ENCODE results near the gene FUT2. TPM values are rescaled to one million over a fixed set of nuclear protein-coding genes. Genes with fewer than 3 reads are reported as not detected.
A peak's percentile ranks its signal among the peaks of the same experiment; 100 is the strongest.

Gene FUT2
- total RNA-seq, 2 donors from 2014 or later: 74.3 to 147 TPM

DNA sequence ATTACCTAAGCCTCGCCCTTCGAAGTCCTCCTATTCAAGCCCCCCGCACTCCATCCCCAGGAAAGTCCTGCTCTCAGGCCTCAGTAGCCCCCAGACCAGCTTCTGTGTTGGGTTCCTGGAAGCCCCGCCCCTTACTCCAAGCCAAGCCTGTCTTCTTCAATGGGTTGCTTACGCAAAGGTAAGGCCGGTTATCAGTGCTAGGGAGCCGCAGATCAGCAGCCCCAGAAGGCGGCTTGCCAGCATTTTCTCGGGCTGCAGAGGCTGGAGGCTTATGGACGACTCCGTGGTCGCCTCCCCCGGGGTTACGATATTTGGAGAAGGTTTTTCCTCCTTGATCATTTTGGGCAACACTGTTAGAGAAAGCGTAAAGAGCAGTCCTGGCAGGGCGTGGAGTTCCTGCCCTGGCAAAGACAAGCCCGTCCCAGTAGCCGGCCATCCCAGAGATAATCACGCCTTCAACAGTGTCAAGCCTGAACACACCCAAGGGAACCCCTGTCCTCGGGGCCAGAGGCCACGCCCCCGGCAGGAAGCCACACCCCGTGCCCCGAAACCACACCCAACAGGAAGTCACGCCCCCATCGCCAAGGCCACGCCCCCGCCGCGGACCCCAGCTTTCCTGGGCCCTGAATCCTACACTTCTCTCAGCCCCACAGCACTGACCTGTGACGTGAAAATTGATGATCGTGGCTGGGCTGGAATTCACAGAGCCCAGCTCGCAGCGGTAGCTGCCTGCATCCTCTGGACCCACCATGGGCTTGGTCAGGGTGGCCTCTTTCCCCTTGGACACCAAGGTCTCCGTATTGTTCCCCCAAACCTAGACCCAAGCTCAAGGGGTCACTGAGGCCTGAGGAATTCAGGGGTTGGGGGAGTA lies 45.6 kb downstream of the FUT2 start:
- DNase-seq (peak; percentile 58 to 62), ATAC-seq (peak; percentile 53)
- intact Hi-C loops (cut with DNase I, micrococcal nuclease): no loop called here

DNA sequence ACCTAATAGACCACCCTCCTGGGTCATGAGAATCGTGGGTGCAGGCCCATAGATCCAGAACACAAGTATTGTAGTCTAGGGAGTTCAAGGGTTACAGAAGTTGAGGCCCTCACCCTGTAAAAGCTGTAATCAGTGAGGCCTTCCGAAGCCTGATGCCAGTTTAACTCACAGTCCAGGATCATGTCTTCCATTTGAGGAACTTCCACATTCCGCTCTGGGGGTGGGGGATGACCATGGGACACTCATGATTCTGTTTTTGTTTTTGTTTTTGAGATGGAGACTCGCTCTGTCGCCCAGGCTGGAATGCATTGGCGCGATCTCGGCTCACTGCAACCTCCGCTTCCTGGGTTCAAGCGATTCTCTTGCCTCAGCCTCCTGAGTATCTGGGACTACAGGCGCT lies 46.3 kb downstream of the FUT2 start:
- intact Hi-C loops (cut with DNase I, micrococcal nuclease): no loop called here
- ATAC-seq (no peak), DNase-seq (no peak)

DNA sequence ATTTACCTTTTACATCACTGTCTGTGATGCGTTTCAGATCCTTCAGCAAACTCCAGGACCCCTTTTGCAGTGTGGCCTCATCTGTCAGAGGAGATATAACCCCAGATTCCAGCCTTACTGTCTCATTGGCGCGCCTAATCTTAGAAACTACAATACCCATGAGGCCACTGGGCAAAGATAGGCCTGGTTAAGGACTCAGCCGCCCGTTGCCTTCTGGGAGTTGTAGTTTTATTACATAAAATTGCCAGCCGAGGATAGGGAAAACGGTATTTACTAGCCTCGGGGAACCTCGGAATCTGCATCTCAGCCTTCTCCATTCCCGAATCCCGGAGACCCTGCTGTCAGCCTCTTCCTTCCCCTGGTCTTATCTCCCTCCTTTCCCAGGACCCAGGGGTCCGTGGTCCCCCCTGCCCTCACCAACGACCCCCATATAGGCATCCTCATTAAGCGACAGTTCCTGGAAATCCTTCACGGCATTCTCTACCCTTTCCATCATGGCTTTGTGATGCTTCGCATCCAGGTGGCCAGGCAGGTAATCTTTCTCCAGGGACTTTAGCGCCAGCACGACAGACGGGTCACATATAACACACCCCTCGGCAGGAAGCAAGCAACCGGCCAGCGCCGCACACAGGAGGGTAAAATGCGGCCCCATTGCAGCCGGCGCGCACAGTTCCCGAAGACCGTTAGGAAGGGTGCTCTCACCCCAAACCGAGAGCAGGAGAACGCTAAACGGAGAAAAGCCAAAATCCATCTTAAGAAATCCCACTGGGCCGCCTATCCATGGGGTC lies 49.6 kb downstream of the FUT2 start:
- intact Hi-C loops (cut with DNase I, micrococcal nuclease): no loop called here

DNA sequence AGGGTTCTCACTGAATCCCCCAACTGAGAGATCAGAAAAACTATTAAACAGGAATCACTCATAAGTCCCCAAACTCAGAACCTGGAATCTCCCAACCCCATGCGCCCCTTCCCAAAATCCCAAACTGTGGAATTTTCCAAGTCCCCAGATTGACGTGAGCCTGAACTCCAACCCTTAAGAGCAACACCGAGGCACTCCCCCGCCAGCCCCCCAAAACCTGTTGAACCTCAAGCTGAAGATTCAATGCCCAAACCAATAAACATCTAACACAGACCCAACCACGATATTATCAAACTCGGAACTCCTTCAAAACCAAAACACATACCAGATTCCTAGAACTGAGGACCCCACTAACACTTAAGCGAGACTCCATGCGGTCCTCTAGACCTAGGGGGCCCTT lies 50.3 kb downstream of the FUT2 start:
- intact Hi-C loops (cut with DNase I, micrococcal nuclease): no loop called here
- DNase-seq (no peak), ATAC-seq (no peak)

More for the DNA sequence above, 49.6 kb downstream of the FUT2 start:
- DNase-seq (peak in 1 of 2 donors; percentile 56), ATAC-seq (peak; percentile 68)

DNA sequence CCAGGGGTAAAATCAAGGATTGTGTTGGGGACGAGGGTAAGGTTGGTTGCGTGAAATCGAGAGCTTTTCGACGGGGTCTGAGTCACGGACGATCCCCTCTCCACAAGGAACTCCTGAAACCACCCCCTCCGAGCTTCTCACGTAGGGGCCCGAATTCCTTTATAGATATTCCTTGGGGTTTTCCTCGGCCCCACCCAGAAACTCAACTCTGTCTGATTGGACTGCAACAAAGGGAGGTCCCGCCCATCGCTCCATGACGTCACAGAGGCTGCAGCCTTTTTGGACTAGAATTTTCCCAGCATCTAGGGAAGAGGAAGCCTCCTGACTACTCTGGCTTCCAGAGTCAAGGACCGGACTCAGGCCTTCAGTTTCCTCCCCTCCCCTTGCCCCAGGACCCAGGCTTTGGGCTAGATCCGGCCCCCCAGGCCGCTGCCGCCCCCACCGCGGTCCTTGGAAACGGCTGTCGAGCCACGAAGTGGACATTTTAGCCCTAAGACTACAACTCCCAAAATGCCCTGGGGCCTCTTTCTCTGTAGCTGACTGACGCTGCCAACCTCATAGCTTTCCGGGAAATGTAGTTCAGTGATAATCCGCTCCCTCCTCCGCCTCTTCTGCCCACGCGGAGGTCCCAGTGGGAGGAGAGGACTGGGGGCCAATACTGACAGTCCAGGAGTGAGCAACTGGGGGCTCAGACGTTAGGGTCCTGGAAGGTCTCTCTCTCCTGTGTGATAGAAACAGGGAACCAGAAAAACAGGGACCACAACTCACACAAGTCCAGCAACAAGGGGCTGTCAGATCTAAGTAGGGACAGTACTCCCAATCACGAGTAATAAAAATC lies 51.2 kb downstream of the FUT2 start, which contains the start of gene IZUMO1:
IZUMO1 (minus strand) TSS at position 172 of the 838 bp plus-strand sequence. CDS start 1,050 bp downstream, outside the sequence.
- DNase-seq (peak; percentile 59 to 65), ATAC-seq (peak; percentile 61)
- intact Hi-C loops (cut with DNase I, micrococcal nuclease): no loop called here

DNA sequence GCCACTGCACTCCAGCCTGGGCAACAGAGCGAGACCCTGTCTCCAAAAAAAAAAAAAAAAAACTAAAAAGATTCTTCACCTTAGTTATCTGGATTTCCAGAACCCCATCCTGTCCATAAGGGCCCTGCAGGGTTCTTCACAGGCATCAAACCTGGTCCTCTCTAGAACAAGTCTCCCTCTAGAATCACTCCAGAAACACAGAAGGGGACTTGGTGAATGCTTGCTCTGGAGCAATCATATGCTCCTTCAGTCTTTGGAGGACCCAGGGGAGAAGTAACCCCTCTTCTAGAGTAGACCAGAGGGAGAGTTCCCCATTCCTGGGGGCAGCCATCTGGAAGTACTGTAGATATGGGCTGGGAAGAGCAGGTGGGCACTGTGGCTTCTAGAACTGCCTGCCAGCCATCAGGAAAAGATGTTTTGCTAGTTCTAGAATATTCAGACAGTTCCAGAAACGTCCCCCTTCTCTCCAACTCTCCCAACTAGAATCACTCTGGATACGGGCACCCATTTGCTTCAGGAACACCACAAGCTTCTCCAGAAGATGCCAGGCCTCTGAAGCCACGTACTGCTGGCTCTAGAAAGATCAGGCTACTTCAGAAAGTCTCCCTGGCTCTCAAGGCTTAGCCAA lies 53.9 kb downstream of the FUT2 start:
- ATAC-seq: no peak
- intact Hi-C loops (cut with DNase I, micrococcal nuclease): no loop called here

DNA sequence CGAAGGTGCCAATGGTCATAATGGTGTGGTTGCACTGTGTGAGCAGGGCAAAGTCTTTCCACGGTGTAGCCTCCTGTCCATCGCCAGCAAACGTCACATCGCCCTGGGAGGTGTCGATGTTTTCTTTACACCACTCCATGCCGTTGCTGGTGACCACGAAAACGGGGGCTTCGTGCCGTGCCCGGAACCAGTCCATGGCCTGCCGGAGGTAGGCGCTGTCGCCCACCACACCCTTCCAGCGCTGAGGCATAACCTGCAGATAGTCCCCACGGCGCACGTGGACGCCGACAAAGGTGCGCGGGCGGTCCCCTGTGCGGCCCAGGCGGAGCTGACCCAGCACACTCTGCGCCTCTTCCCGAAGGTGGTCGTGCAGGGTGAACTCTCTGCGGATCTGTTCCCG lies 54.6 kb downstream of the FUT2 start:
- ATAC-seq (no peak), DNase-seq (no peak)
- intact Hi-C loops (cut with DNase I, micrococcal nuclease): no loop called here

More for the DNA sequence above, 53.9 kb downstream of the FUT2 start:
- DNase-seq: no peak

DNA sequence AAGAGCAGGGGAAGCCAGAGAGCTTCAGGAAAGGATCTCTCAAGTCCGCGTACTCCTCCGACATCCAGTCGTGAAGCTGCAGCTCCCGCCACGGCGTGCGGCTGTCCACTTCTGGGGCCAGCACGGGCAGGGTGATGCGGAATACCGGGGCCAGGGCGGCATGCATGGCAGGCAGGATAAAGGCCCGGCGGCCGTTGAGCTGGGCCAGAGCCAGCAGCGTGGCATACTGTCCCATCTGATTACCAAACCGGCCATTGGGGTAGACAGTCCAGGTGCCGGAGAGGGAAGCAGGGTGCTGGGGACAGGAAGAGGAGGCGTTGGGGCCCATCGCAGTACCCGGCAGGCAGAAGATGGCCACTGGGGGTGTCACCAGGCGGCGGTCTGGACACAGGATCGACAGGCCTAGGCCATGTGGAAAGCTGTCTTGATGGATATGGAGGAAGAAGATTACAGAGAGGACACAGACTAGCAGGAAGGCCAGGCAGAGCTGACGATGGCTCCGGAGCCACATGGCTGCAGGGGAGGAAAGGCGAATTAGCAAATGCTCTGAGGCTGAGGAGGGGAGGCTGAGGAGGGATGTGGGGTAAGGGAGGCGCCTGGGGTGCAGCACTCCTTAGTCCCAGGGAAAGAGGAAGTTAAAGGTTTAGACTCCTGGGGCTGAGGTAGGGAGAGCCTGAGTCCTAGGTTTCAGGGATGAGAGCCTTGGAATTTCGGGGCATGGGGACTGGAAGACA lies 55.2 kb downstream of the FUT2 start:
- ATAC-seq (no peak), DNase-seq (no peak)
- intact Hi-C loops (cut with DNase I, micrococcal nuclease): no loop called here

DNA sequence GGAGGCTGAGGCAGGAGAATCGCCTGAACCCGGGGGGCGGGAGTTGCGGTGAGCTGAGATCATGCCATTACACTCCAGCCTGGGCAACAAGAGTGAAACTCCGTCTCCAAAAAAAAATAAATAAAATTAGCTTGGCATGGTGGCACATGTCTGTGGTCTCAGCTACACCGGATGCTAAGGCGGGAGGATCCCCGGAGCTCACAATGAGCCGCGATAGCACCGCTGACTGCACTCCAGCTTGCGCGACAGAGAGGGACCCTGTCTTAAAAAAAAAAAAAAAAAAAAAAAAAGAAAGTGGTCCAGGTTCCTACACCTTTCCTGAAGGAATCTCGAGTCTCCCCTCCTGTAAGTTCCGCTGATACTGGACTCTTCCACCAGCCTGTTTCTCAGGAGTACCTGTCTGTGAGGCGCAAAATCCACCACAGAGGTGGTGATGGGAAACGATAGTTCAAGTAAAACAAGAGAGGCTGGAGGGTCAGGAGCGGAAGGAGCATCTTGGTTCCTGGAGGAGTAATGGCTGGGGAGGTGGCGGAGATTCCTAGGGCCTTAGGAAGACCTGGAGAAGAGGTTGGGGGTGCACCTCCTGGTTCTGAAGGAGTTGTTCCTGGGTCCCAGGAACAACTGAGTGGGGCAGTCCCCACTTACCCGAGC lies 56.2 kb downstream of the FUT2 start:
- DNase-seq (no peak), ATAC-seq (no peak)
- intact Hi-C loops (cut with DNase I, micrococcal nuclease): no loop called here

DNA sequence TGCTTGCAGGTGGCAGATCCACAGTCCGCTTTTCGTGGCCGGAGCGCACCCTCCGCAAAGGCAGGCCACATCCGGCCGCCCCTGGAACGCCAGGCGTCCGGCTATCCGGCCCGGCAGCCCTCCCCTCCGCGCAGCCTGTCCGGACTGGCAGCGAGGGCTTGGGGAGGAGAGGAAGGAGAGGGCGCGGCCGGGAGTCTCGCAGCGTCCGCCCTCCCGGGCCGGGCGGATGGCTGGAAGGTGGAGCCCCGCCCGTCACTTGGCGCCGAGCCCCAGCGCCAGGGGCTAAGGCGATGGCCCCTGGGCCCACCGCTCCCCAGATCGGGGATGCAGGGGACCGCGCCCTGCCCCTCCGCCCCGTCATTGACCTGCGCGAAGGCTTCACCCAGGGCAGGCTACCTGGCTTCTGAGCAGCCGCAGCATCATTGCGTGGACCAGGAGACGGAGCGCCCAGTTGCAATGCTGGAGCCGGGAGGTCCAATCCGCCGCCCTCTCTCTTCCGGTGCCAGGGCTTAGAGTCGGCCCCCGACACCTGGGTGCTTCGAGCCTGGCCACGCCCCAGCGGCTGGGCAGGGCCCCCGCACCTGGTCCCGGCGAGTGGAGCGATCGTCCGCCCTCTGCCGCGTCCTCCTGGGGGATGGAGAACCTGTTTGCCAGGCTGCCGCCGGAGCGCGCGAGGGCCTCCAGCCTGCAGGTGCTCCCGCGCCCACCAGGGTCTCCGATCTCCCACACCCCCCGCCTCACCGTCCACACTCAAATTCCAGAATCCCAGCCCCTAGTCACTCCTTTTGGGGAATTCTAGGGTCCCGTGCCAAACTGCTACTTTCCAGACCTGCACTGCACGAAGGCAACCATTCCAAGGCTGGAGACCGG lies 57.0 kb downstream of the FUT2 start, which contains the start of gene FUT1:
FUT1 (minus strand) TSS at position 146 of the 870 bp plus-strand sequence. CDS start 1,360 bp downstream, outside the sequence.
- intact Hi-C loops (cut with DNase I, micrococcal nuclease): no loop called here
- peak; percentile 90 for ATAC-seq
- DNase-seq: peak; percentile 63 to 71

DNA sequence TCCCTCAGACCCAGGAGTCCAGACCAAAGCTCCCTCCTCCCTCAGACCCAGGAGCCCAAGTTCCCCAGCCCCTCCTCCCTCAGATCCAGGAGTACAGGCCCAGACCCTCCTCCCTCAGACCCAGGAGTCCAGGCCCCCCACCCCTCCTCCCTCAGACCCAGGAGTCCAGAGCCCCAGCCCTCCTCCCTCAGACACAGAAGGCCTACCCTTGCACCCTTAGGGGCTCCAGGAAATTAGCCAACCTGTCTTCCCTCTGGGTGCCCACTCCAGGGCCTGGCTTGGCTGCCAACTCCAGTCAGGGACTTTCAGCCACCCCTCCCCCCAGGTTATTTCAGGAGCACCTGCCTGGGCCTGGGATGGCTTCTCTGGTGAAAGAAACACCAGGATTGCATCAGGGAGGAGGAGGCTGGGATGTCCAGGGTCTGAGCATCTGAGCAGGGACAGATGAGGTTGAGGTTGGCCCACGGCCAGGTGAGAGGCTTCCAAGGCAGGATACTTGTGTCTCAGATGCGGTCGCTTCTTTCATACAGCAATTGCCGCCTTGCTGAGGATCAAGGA lies 59.4 kb downstream of the FUT2 start, which contains the start of gene FGF21:
FGF21 (plus strand) TSS at position 441 of the 558 bp plus-strand sequence. CDS start 713 bp downstream, outside the sequence.
- no peak for ATAC-seq
- no peak for DNase-seq
- intact Hi-C loops (cut with DNase I, micrococcal nuclease): no loop called here

Other genes with a start within 250 kb of the FUT2 start
- gene GRWD1, start 250.0 kb upstream of the FUT2 start, total RNA-seq: 10 to 100 TPM; 22.3 to 25.1 TPM
- gene KCNJ14, start 240.4 kb upstream of the FUT2 start, total RNA-seq: 1 to 10 TPM in 1 of 2 donors, under 1 TPM in 1; 0.34 to 1.2 TPM
- gene CYTH2, start 226.6 kb upstream of the FUT2 start, total RNA-seq: 10 to 100 TPM; 68.3 to 75.6 TPM
- gene LMTK3, start 184.1 kb upstream of the FUT2 start, total RNA-seq: 1 to 10 TPM in 1 of 2 donors, under 1 TPM in 1; 0.87 to 1.1 TPM
- under 1 TPM; 0.87 to 0.89 TPM for gene SULT2B1, start 143.8 kb upstream of the FUT2 start, total RNA-seq
- not detected for gene SPACA4, start 89.2 kb upstream of the FUT2 start, total RNA-seq
- 100 to 1,000 TPM; 180 to 247 TPM for gene FAM83E, start 80.9 kb upstream of the FUT2 start, total RNA-seq
- 1,000 to 10,000 TPM; 1,328 to 1,333 TPM for gene RPL18, start 76.8 kb upstream of the FUT2 start, total RNA-seq
- 10 to 100 TPM; 45.1 to 51.0 TPM for gene SPHK2, start 76.5 kb upstream of the FUT2 start, total RNA-seq
- 10 to 100 TPM in 1 of 2 donors, 1 to 10 TPM in 1; 6.9 to 14.6 TPM for gene DBP, start 58.6 kb upstream of the FUT2 start, total RNA-seq
- 1 to 10 TPM; 1.7 to 4.2 TPM for gene CA11, start 49.8 kb upstream of the FUT2 start, total RNA-seq
- under 1 TPM; 0.49 to 0.53 TPM for gene NTN5, start 23.0 kb upstream of the FUT2 start, total RNA-seq
- gene MAMSTR, start 23.8 kb downstream of the FUT2 start, total RNA-seq: under 1 TPM; 0.64 to 0.67 TPM
- gene RASIP1, start 44.6 kb downstream of the FUT2 start, total RNA-seq: 1 to 10 TPM; 2.7 to 2.8 TPM
- gene IZUMO1, start 50.9 kb downstream of the FUT2 start, total RNA-seq: not detected
- gene FUT1, start 56.7 kb downstream of the FUT2 start, total RNA-seq: under 1 TPM; 0.37 to 0.56 TPM
- not detected for gene FGF21, start 59.6 kb downstream of the FUT2 start, total RNA-seq
- gene BCAT2, start 115.1 kb downstream of the FUT2 start, total RNA-seq: 10 to 100 TPM; 57.5 to 78.0 TPM
- gene HSD17B14, start 140.5 kb downstream of the FUT2 start, total RNA-seq: 1 to 10 TPM; 3.3 to 4.6 TPM
- gene PLEKHA4, start 172.6 kb downstream of the FUT2 start, total RNA-seq: 1 to 10 TPM; 4.3 to 8.6 TPM
- gene PPP1R15A, start 176.4 kb downstream of the FUT2 start, total RNA-seq: 10 to 100 TPM; 39.4 to 40.4 TPM
- gene TULP2, start 202.8 kb downstream of the FUT2 start, total RNA-seq: not detected
- gene NUCB1, start 204.3 kb downstream of the FUT2 start, total RNA-seq: 100 to 1,000 TPM; 207 to 210 TPM
- gene DHDH, start 237.7 kb downstream of the FUT2 start, total RNA-seq: under 1 TPM in 1 of 2 donors, not detected in 1; 0.56 TPM

All from left colon (tissue), 2 donors.